Panc1 (cell line): ENCODE data around the gene CHST12. TPM values are rescaled to one million over a fixed set of nuclear protein-coding genes. Genes with fewer than 3 reads are reported as not detected.
A peak's percentile ranks its signal among the peaks of the same experiment; 100 is the strongest.

Source experiments
- ATAC-seq: fragments of 200-7000 bp; cut with Tn5 transposase; 2 replicates; pipeline ENCODE4 v1.9.1; 2020; ENCODE audit warnings: mild to moderate bottlenecking, moderate library complexity
- BruUV-seq: library from RNA; stranded (reverse); fragments of 400-500 nt; replicated peaks from 2 replicates; lab custom pipeline; 2021; lab: Mats Ljungman, UMichigan
- CTCF ChIA-PET: fragments of 300-600 bp; sonication (Branson Sonifier 250); formaldehyde crosslinking; loops from one replicate; lab custom pipeline; 2022; ENCODE audit warnings: antibody characterized with exemption; lab: Charles Lee
- POLR2A ChIA-PET: fragments of 300-600 bp; sonication (Branson Sonifier 250); formaldehyde crosslinking; loops from one replicate; lab custom pipeline; 2022; ENCODE audit warnings: antibody characterized with exemption; lab: Charles Lee
- DNase-seq: peaks from one replicate; pipeline ENCODE4 v3.0.0-alpha.2; 2010; ENCODE audit warnings: low read depth, low spot score
- H3K27ac ChIP-seq: 2 replicates; pipeline ENCODE4 v1.5.1; 2011; ENCODE audit warnings: mild to moderate bottlenecking, low read length, inconsistent platforms
- H3K27me3 ChIP-seq: fragments of 200-500 bp; sonication (Bioruptor generic); 2 replicates; pipeline ENCODE4 v1.6.0; 2014; ENCODE audit warnings: low read length, inconsistent platforms; ENCODE audit not compliant: control insufficient read depth, insufficient read depth
- H3K36me3 ChIP-seq: fragments of 200-500 bp; sonication (Bioruptor generic); 2 replicates; pipeline ENCODE4 v1.5.1; 2014; ENCODE audit warnings: inconsistent platforms, mild to moderate bottlenecking, low read length, moderate library complexity; ENCODE audit not compliant: control insufficient read depth, insufficient read depth
- H3K4me1 ChIP-seq: 2 replicates; pipeline ENCODE4 v1.5.1; 2011; ENCODE audit warnings: inconsistent platforms, mild to moderate bottlenecking, low read length, moderate library complexity; ENCODE audit not compliant: control insufficient read depth, insufficient read depth
- H3K4me3 ChIP-seq, 2 experiments: 2 replicates each; pipeline ENCODE4 v1.5.1; 2011 to 2012; ENCODE audit warnings: low read depth in 2 of 2, low read length in 2 of 2, mild to moderate bottlenecking in 2 of 2, inconsistent platforms in 1 of 2, moderate library complexity in 1 of 2
- H3K9me3 ChIP-seq: fragments of 200-500 bp; sonication (Bioruptor generic); 2 replicates; pipeline ENCODE4 v1.5.1; 2014; ENCODE audit warnings: low read depth, mild to moderate bottlenecking, inconsistent platforms, low read length, moderate library complexity; ENCODE audit not compliant: control insufficient read depth, insufficient read depth
- CTCF ChIP-seq: fragments of 450-650 bp; IDR thresholded peaks from 2 replicates; pipeline ENCODE4 v1.5.1; 2017; ENCODE audit warnings: mild to moderate bottlenecking
- POLR2AphosphoS5 ChIP-seq: IDR thresholded peaks from 2 replicates; pipeline ENCODE4 v1.6.1; 2012; ENCODE audit warnings: mild to moderate bottlenecking, low read depth, low read length, moderate library complexity
- REST ChIP-seq, 2 experiments: IDR thresholded peaks; 2 replicates each; pipeline ENCODE4 v1.6.1; 2011 to 2012; ENCODE audit warnings: low read depth in 2 of 2, control low read depth in 1 of 2, low read length in 1 of 2, mild to moderate bottlenecking in 1 of 2, moderate library complexity in 1 of 2; ENCODE audit not compliant: insufficient read depth in 1 of 2
- SIN3A ChIP-seq: IDR thresholded peaks from 2 replicates; pipeline ENCODE4 v1.6.1; 2012; ENCODE audit warnings: low read depth, mild to moderate bottlenecking, low read length, moderate library complexity, borderline replicate concordance; ENCODE audit not compliant: insufficient read depth
- TCF7L2 ChIP-seq: IDR thresholded peaks from 2 replicates; pipeline ENCODE4 v1.6.1; 2011; ENCODE audit warnings: mild to moderate bottlenecking, low read depth, low read length, inconsistent platforms
- in situ Hi-C: cut with HindIII; loops from 2 replicates; pipeline ENCODE4 v1.10.0; 2016; ENCODE audit warnings: low sequenced_read_pairs, low pct_unique_long_range_greater_than_20kb
- intact Hi-C: fragments of 100-400 bp; cut with micrococcal nuclease; formaldehyde crosslinking; loops from one replicate; pipeline ENCODE4 v1.10.0; 2022; ENCODE audit not compliant: unreplicated experiment
- total RNA-seq: library from RNA; stranded (reverse); gene quantifications from one replicate; pipeline ENCODE4 v1.2.1, GENCODE V29; 2021; ENCODE audit not compliant: unreplicated experiment

CHST12 gene
- total RNA-seq, 1 experiment from 2014 or later: 48.3 TPM

- no peaks in the 10 kb centered on the region for H3K9me3 ChIP-seq
- TF ChIP-seq POLR2AphosphoS5: peak; percentile 75
- TF ChIP-seq REST (IDR thresholded peaks at IDR 0.05; ENCODE audit: insufficient read depth in 1 of 2, low read depth in 2 of 2, low read length in 1 of 2): peak in 1 of 2 experiments; percentile 42; a peak in 1 of 4 replicates
- no peak for TF ChIP-seq CTCF
- TF ChIP-seq SIN3A: peak; percentile 5; the same call in 1 of the 2 replicates
- TF ChIP-seq TCF7L2: peak; percentile 92
- peaks cover 13% of the 10 kb centered on the region for H3K4me1 ChIP-seq
- POLR2A ChIA-PET: interaction anchor here (0.6 kb wide), 1 partner anchor 102 kb away, joined by 12 read pairs; no protein-coding TSS in a partner anchor
- DNase-seq (peak; percentile 94), ATAC-seq (peak; percentile 92)
- peak within 1 kb of the TSS; percentile 64 to 98 for H3K4me3 ChIP-seq
- peaks cover 12% of the 10 kb centered on the region for H3K36me3 ChIP-seq
- CTCF ChIA-PET: interaction anchor here (0.6 kb wide), 1 partner anchor 1161 kb away, joined by 3 read pairs; no protein-coding TSS in a partner anchor
- BruUV-seq: no TSS peak
- H3K27me3 ChIP-seq: no peaks in the 10 kb centered on the region
- peak within 1 kb of the TSS; percentile 99 for H3K27ac ChIP-seq
- intact Hi-C loops (no loop called here), in situ Hi-C loops (no loop called here)
Observed at GRCh38 chr7:2354186-2354938, 49.0 kb upstream of the CHST12 start, which contains the start of gene EIF3B. Gene EIF3B, plus strand, starts transcription at chr7:2354827. Its CDS starts 95 bp downstream, at chr7:2354922.

- Histone ChIP-seq H3K4me1 (peaks cover 16% of the 10 kb centered on the region), H3K36me3 (peaks cover 16% of the 10 kb centered on the region), H3K27ac (peak overlapping the region; percentile 89), H3K9me3 (no peaks in the 10 kb centered on the region), H3K4me3 (peak overlapping the region; percentile 64 to 98), H3K27me3 (no peaks in the 10 kb centered on the region)
- DNase-seq (no peak), ATAC-seq (peak; percentile 36)
- CTCF ChIA-PET: no interaction called here
- TF ChIP-seq TCF7L2 (no peak), POLR2AphosphoS5 (peak; percentile 49; the same call in 1 of the 2 replicates)
- intact Hi-C loops: no loop called here
- POLR2A ChIA-PET: interaction anchor here (0.6 kb wide), 1 partner anchor 22 kb away, joined by 3 read pairs; no protein-coding TSS in a partner anchor
- no TSS peak for BruUV-seq
- in situ Hi-C loops: no loop called here
Observed at GRCh38 chr7:2354939-2355704, 48.3 kb upstream of the CHST12 start.
